Left cardiac atrium (tissue), 4 donors: ENCODE data around the gene CBLC. TPM values are rescaled to one million over a fixed set of nuclear protein-coding genes. Genes with fewer than 3 reads are reported as not detected.

Experiments used
- ATAC-seq, 2 donors: fragments of 200-7000 bp; cut with Tn5 transposase; one replicate each; pipeline ENCODE4 v1.9.1; 2020; ENCODE audit warnings: mild to moderate bottlenecking in 2 of 2, moderate library complexity in 2 of 2
- DNase-seq: peaks from one replicate; pipeline ENCODE4 v3.0.0-alpha.2; 2020
- intact Hi-C, 2 donors: fragments of 100-400 bp; cut with DNase I; formaldehyde crosslinking; loops; one replicate each; pipeline versions ENCODE4 v1.14.1 to v1.15.1; 2022 to 2023
- long read RNA-seq: library from polyadenylated mRNA; unstranded; transcript quantifications from one replicate; pipeline ENCODE4 v2.0.0, GENCODE V29; 2021
- total RNA-seq, 2 donors: library from RNA; stranded (reverse); fragmentation: NEBNext Ultra II Directional; extraction: Animal tissue kit (Norgen Biotek cat#: 25700); gene quantifications; one replicate each; pipeline ENCODE4 v1.2.1, GENCODE V29; 2021
- donor health status: DM: no; HTN: yes; CAD: no.
- donor health status: DM: no; HTN: yes; CAD: no; lungs with severe emphysema.
- donor health status: DM: yes; HTN: yes; CAD: no.
- donor health status: Dilated cardiomyopathy.

The CBLC gene
- not detected for total RNA-seq
- long read RNA-seq = 0 reads

DNA sequence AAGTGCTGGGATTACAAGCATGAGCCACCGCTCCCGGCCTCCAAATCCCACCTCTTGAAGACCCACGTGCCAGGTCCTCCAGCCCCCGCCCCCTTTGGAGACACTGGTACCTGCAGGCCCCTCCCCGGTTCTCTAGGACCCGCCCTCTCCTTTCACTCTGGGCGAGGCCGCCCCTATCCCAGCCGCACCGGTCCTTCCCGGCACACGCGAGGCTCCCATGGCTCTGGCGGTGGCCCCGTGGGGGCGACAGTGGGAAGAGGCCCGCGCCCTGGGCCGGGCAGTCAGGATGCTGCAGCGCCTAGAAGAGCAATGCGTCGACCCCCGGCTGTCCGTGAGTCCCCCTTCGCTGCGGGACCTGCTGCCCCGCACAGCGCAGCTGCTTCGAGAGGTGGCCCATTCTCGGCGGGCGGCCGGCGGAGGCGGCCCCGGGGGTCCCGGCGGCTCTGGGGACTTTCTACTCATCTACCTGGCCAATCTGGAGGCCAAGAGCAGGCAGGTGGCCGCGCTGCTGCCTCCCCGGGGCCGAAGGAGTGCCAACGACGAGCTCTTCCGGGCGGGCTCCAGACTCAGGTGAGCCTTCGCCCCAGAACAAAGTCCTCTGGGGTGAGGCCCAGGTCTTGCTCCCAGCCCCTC lies at the start of gene CBLC:
TSS of gene CBLC (plus strand) at position 176 of the 633 bp plus-strand sequence. CDS start at position 218, 42 bp downstream.
- no peak for DNase-seq
- intact Hi-C loops = no loop called here
- ATAC-seq = peak; percentile 34 to 78

- no peak for ATAC-seq
- intact Hi-C loops = loop anchor here in 1 of 2 donors (10.0 kb wide), 1 partner anchor 117 kb away; the partner anchor contains the start of gene NECTIN2
- no peak for DNase-seq
Observed at GRCh38 chr19:44728178-44728577, 49.5 kb upstream of the CBLC start.

DNA sequence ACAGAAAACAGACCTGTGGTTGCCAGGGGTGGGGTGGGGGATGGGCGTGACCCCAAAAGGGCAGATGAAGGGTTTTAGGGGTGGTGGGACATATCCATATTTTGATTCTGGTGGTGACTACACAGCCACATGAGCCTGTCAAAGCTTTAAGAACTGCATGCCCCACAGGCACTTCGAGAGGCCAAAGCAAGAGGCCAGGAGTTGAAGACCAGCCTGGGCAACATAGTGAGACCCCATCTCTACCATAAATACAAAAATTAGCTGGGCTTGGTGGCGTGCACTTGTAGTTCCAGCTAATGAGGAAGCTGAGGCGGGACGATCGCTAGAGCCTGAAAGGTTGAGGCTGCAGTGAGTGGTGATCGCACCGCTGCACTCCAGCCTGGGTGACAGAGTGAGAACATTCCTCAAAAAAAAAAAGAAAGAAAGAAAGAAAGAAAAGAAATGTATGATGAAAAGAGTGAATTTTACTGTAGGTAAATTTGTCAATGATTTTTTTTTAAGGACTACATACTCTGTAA lies 48.1 kb upstream of the CBLC start:
- no peak for ATAC-seq
- intact Hi-C loops = loop anchor here in 1 of 2 donors (10.0 kb wide), 1 partner anchor 115 kb away; the partner anchor contains the start of gene NECTIN2
- no peak for DNase-seq

DNA sequence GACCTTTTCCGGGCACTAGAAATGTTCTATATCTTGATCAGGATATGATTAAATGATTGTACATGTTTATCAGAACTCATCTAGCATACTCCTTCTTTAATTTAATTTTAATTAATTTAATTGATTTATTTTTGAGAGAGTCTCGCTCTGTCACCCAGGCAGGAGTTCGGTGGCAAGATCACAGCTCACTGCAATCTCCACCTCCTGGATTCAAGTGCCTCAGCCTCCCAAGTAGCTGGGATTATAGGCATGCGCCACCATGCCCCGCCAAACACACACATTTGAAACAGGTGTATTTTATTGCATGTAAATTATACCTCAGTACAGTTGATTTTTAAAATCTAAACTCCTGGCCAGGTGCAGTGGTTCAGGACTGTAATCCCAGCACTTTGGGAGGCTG lies 46.6 kb upstream of the CBLC start:
- ATAC-seq (no peak), DNase-seq (peak; percentile 3)
- intact Hi-C loops = no loop called here

DNA sequence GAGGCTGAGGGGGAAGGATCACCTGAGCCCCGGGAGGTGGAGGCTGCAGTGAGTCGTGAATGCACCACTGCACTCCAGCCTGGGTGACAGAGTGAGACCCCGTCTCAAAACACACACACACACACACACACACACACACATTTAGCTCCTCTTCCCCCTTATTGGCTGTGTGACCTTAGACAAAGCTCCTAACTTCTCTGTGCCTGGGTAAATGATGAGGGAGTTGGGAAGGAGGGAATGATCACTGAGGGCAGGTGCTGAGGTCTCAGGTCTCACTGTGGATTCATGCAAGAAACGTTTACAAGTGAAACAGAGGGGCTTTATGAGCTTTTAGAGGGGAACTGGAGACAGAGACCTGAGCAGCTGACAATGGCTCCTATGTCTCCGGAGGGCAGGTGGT lies 46.1 kb upstream of the CBLC start:
- ATAC-seq (no peak), DNase-seq (no peak)
- intact Hi-C loops = no loop called here

- ATAC-seq (no peak), DNase-seq (peak; percentile 14)
- intact Hi-C loops = no loop called here
Observed at GRCh38 chr19:44732235-44733014, 45.3 kb upstream of the CBLC start.

- intact Hi-C loops = no loop called here
- ATAC-seq (no peak), DNase-seq (no peak)
Observed at GRCh38 chr19:44734357-44734756, 43.3 kb upstream of the CBLC start.

- no peak for ATAC-seq
Observed at GRCh38 chr19:44735011-44735410, 42.7 kb upstream of the CBLC start.

DNA sequence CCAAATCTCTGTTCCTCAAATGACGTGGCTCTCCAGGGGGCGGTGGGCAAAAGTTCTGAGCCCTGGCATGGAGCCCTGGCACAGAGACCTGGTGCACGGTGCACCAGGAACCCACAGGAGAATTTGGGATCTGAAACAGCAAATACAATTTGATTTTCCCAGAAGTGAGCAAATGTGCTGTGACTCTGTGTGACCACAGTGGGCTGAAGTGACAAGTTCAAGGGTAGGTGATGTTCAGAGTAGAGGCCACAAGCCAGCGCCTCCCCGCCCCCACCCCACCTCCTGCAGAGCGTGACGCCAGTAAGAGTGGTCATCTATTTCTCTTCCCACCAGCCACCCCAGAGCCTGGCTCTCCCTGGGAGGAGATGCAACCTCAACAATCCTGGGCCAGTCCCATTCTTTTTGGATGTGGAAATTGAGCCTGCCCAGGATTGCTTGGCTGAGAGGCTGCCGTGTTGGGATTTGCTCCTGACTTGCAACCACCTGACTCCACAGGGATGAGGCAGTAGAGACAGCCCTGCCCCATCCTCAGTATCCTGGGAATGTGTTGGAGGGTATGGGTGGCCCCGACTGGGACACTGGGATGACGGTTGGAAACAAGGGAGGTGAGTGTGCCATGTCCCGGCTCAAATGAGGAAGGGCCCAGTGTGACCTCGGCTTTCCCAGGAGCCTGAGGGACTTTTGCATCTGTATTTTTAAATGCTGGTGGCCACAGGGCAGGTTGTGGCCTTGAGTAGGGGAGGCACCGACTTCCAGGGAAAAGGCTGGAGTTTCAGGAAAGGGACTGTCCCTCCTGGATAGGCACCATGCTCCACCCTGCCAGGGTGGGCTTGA lies 40.2 kb upstream of the CBLC start:
- ATAC-seq (no peak), DNase-seq (no peak)
- intact Hi-C loops = no loop called here

More at GRCh38 chr19:44735011-44735410, 42.7 kb upstream of the CBLC start:
- no peak for DNase-seq
- intact Hi-C loops = no loop called here

- intact Hi-C loops = no loop called here
- ATAC-seq (no peak), DNase-seq (no peak)
Observed at GRCh38 chr19:44738136-44738535, 39.6 kb upstream of the CBLC start.

DNA sequence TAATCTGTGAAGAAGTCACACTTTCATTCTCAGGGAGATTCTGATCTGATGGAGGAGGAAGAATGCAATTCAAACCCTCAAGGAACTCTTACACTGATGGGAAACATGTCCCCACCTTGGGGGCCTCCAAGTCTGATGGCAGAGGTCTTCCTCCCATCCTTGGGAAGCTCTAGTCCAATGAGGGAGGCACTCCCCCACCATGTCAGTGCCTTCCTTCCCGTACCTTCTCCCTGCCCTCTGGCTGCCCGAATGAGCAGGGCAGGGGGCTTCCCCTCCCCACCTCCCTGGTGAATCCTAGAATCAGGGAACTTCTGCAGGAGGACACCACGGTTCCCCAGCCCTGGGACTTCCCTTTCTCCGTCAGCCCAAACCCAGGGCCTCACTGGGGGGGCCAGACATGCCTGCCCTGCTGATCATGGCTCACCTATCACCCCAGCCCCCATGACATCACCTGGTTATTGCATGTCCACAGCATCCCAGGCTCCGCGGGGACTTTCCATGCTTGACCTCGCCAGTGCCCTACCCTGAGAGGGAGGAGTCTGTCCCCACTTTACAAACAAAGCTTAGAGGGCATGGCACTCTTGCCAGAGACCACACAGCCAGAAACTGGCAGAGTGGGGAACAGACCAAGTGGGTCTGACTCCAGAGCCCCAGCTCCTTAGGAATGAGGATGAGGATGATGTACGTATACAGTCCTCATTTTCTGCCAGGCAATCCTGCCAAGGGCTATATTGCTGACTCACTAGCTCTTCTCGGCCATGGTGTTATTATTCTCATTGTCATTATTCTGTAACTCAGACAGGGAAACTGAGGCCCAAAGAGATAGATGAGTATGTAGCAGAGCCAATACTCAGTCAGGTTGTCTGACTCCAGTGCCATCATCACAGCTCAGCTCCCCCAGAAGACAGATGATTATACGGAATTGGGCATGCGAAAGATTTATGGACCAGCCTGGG lies 38.8 kb upstream of the CBLC start:
- no peak for ATAC-seq
- intact Hi-C loops = no loop called here
- no peak for DNase-seq

DNA sequence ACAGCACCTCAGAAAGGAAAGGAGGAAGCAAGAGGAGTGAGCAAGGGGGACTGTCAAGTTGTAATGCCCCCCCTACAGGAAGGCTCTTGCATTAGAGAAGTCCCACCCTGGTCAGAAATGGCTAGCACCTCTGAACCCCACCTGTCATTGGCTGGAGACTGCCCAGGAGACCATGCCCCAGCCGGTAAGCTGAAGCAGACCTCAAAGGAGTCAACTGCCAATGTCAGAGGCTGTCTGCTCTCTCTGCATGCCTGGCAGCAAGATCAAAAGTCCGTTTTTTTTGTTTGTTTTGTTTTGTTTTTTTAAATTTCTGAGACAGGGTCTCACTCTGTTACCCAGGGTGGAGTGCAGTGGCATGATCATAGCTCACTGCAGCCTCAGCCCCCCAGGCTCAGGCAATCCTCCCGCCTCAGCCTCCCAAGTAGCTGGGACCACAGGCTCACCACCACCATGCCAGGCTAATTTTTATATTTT lies 37.3 kb upstream of the CBLC start:
- DNase-seq = no peak

GRCh38 chr19:44741258-44741731 lies 36.4 kb upstream of the CBLC start:
- ATAC-seq (peak in 1 of 2 donors; percentile 0), DNase-seq (no peak)
- intact Hi-C loops = no loop called here

More for the DNA sequence above, 37.3 kb upstream of the CBLC start:
- intact Hi-C loops = no loop called here
- no peak for ATAC-seq

DNA sequence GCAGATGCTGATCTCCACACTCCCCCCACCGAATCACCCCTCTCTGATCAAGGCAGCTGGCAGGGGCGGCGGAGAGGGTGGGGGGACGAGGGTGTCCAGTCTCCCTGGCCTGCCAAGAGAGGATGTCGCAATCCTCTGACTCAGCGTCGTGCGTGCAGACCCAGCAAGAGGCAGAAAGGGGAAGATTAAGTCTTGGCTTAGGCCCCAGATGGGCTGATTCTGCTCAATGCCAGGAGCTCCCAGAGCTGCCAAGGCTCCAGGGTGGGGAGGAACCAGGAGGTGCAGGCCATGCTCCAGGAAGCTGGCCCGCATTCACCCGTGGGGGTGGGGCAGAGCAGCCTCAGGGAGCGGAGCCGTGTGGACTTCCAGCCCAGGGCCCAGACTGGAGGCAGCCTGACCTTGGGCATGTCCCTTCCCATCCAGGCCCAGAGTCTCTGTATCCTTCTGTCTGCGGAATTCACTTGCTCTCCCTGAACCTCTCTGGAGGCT lies 35.8 kb upstream of the CBLC start:
- ATAC-seq (peak; percentile 95 to 96), DNase-seq (peak; percentile 98)
- intact Hi-C loops = no loop called here

- intact Hi-C loops = no loop called here
- ATAC-seq = peak in 1 of 2 donors; percentile 24
- DNase-seq = peak; percentile 67
Observed at GRCh38 chr19:44742330-44743061, 35.2 kb upstream of the CBLC start.

- intact Hi-C loops = no loop called here
- no peak for DNase-seq
- ATAC-seq = no peak
Observed at GRCh38 chr19:44744871-44745332, 32.8 kb upstream of the CBLC start.

DNA sequence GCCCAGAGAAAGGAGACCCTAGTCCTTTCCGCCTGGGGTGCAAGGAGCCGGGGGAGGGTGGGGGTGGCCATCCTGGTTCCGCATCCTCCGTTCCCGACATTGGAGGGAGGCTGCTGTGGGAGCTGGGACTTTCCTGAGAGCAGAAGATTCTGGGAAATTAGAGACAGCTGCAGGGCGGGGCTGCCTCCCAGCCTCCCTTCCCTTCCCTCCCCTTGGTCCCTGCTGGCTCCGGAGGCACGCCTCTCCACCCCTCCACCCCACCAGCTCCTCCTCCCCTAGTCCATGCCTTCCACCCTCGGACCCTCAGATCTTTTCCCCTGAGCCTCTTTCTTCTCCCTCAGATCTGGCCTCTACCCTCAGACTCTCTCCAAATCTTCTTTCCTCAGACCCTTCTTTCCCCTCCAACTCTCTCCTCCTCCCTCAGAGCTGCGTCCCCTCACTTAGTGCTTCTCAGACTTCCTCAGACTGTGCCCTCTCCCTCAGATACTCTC lies 32.3 kb upstream of the CBLC start:
- ATAC-seq = peak in 1 of 2 donors; percentile 28
- intact Hi-C loops = no loop called here
- peak; percentile 89 for DNase-seq
